ENCODE data around the gene DOCK2. TPM values are rescaled to one million over a fixed set of nuclear protein-coding genes. Genes with fewer than 3 reads are reported as not detected.

Gene DOCK2
- total and polyA plus RNA-seq, 8 donors, result 0.73 to 15.6 (median 1.7) TPM

DNA sequence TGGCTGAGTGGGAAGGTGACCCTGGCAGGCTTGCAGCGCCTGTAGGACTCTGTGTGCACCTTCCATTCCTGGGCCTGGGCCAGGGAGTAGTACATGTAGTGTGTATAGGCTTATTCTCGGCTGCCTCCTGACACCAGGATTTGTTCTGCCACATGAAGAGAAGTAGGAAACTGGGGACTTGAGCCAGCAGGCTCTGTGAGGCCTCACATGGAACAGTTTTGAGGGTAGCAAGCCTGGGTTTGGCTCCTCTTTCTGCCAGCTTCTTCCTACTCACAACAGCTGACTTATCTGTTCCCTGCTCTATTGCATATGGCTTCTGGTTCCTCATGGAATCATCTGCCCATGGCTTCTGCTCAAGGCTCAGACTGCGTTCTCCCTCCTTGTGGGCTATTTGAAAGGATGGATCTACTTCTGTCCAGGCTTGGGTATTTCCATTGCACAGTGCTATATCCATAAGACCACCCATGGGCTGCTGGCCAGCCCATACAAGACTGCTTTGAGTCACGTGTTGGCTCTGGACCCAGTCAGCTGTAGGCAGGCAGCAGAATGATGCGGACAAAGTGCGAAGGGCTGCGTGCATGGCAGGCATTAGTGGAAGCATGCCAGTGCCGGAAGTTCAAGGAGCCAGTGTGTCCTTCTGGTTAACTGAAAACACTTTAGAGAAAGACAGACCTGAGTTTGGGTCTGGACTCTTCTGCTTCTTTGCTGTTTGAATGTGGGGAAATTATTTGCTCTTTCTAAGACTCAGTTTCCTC, 354.2 kb downstream of the DOCK2 start:
- FAIRE-seq, result no peak
- 78 to 85% methylated on average over 8 of the region's 8 CpGs for WGBS, 2 donors

GRCh38 chr5:169992789-169993484, 355.9 kb downstream of the DOCK2 start:
- no peaks in the 10 kb centered on the region for H3K4me1 ChIP-seq
- FAIRE-seq, result no peak
- no peak for TF ChIP-seq CTCF (IDR thresholded peaks at IDR 0.05)
- intact Hi-C loops (cut with DNase I), result no loop called here
- H3K36me3 ChIP-seq, result no peaks in the 10 kb centered on the region
- 42 to 45% methylated on average over 2 of the region's 2 CpGs for WGBS, 2 donors
- H3K27ac ChIP-seq, result no peak overlapping the region
- no peaks in the 10 kb centered on the region for H3K9me3 ChIP-seq
- no peak for DNase-seq
- no peak for ATAC-seq
- no peak overlapping the region for H3K4me3 ChIP-seq
- no peaks in the 10 kb centered on the region for H3K27me3 ChIP-seq

More for the DNA sequence above, 354.2 kb downstream of the DOCK2 start:
- H3K4me3 ChIP-seq, result no peak overlapping the region
- H3K36me3 ChIP-seq, result no peaks in the 10 kb centered on the region
- no peak overlapping the region for H3K27ac ChIP-seq
- H3K9me3 ChIP-seq, result no peaks in the 10 kb centered on the region
- intact Hi-C loops (cut with DNase I), result no loop called here
- no peaks in the 10 kb centered on the region for H3K4me1 ChIP-seq
- TF ChIP-seq CTCF (IDR thresholded peaks at IDR 0.05), result no peak
- H3K27me3 ChIP-seq, result no peaks in the 10 kb centered on the region
- no peak for DNase-seq
- ATAC-seq, result no peak

DNA sequence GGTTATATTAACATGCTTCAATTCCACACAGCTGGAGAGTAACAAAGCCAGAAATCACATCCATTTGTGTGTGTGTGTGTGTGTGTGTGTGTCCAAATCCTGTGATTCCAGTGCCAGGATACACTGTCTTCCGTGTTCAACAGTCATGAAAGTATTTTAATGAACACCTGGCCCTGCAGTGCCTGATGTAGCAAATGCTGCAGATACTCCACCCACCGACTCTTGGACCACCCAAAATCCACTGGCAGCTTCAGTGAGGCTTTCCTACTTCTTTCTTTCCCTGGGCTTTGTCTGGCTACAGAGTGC, 356.4 kb downstream of the DOCK2 start:
- ATAC-seq (no peak), DNase-seq (no peak), FAIRE-seq (no peak)
- no peak overlapping the region for H3K4me3 ChIP-seq
- WGBS, 2 donors, result 23 to 27% methylated on average over 2 of the region's 2 CpGs
- H3K27ac ChIP-seq, result no peak overlapping the region
- H3K27me3 ChIP-seq, result no peaks in the 10 kb centered on the region
- intact Hi-C loops (cut with DNase I), result no loop called here
- TF ChIP-seq CTCF (IDR thresholded peaks at IDR 0.05), result no peak
- no peaks in the 10 kb centered on the region for H3K36me3 ChIP-seq
- H3K9me3 ChIP-seq, result no peaks in the 10 kb centered on the region
- H3K4me1 ChIP-seq, result no peaks in the 10 kb centered on the region

GRCh38 chr5:169997798-169998197, 360.7 kb downstream of the DOCK2 start:
- Histone ChIP-seq H3K27ac (no peak overlapping the region), H3K36me3 (no peaks in the 10 kb centered on the region), H3K4me1 (no peaks in the 10 kb centered on the region), H3K9me3 (no peaks in the 10 kb centered on the region), H3K27me3 (no peaks in the 10 kb centered on the region), H3K4me3 (no peak overlapping the region)
- WGBS, 2 donors, result 62 to 82% methylated on average over 3 of the region's 3 CpGs
- no peak for DNase-seq
- intact Hi-C loops (cut with DNase I), result no loop called here
- no peak for FAIRE-seq
- ATAC-seq, result no peak
- TF ChIP-seq CTCF (IDR thresholded peaks at IDR 0.05), result no peak

GRCh38 chr5:169999621-170000020, 362.5 kb downstream of the DOCK2 start:
- Histone ChIP-seq H3K4me1 (no peaks in the 10 kb centered on the region), H3K27ac (no peak overlapping the region), H3K36me3 (no peaks in the 10 kb centered on the region), H3K27me3 (no peaks in the 10 kb centered on the region), H3K9me3 (no peaks in the 10 kb centered on the region), H3K4me3 (no peak overlapping the region)
- ATAC-seq (no peak), DNase-seq (no peak), FAIRE-seq (no peak)
- no peak for TF ChIP-seq CTCF (IDR thresholded peaks at IDR 0.05)
- WGBS, 2 donors, result 76 to 79% methylated on average over 3 of the region's 3 CpGs
- intact Hi-C loops (cut with DNase I), result no loop called here
